Calu3 (cell line): ENCODE data around the gene CUEDC1. TPM values are rescaled to one million over a fixed set of nuclear protein-coding genes. Genes with fewer than 3 reads are reported as not detected.

ENCODE experiments used
- BruUV-seq: library from RNA; stranded (reverse); fragments of 400-500 nt; replicated peaks from 2 replicates; lab custom pipeline; 2021; lab: Mats Ljungman, UMichigan
- CTCF ChIA-PET: fragments of 300-600 bp; sonication (Branson Sonifier 250); formaldehyde crosslinking; loops from one replicate; lab custom pipeline; 2022; ENCODE audit warnings: antibody characterized with exemption; lab: Charles Lee
- DNase-seq: peaks from one replicate; pipeline ENCODE4 v3.0.0; 2022
- H3K27ac Mint-ChIP-seq: one replicate; pipeline ENCODE4 v1.8.0; 2022; ENCODE audit warnings: mixed read lengths; ENCODE audit not compliant: unreplicated experiment
- H3K27me3 Mint-ChIP-seq: one replicate; pipeline ENCODE4 v1.8.0; 2022; ENCODE audit warnings: mixed read lengths; ENCODE audit not compliant: unreplicated experiment
- H3K36me3 Mint-ChIP-seq: one replicate; pipeline ENCODE4 v1.8.0; 2022; ENCODE audit warnings: mild to moderate bottlenecking, moderate library complexity, mixed read lengths; ENCODE audit not compliant: insufficient read depth, unreplicated experiment
- H3K4me1 Mint-ChIP-seq: one replicate; pipeline ENCODE4 v1.8.0; 2022; ENCODE audit warnings: mild to moderate bottlenecking, low read depth, mixed read lengths; ENCODE audit not compliant: unreplicated experiment
- H3K4me3 Mint-ChIP-seq: one replicate; pipeline ENCODE4 v1.8.0; 2022; ENCODE audit warnings: mild to moderate bottlenecking, low read depth, moderate library complexity, mixed read lengths; ENCODE audit not compliant: unreplicated experiment
- H3K9me3 Mint-ChIP-seq: one replicate; pipeline ENCODE4 v1.8.0; 2022; ENCODE audit warnings: low read depth, mixed read lengths; ENCODE audit not compliant: unreplicated experiment
- CTCF ChIP-seq: fragments of 200-600 bp; IDR thresholded peaks from one replicate; pipeline ENCODE4 v1.8.0; 2022; ENCODE audit warnings: antibody characterized with exemption; ENCODE audit not compliant: unreplicated experiment
- intact Hi-C: fragments of 100-400 bp; cut with micrococcal nuclease; formaldehyde crosslinking; loops from one replicate; pipeline ENCODE4 v1.10.0; 2022; ENCODE audit not compliant: unreplicated experiment
- total RNA-seq: library from RNA; stranded (reverse); gene quantifications from 2 replicates; pipeline ENCODE4 v1.2.3, GENCODE V29; 2022

The CUEDC1 gene
- total RNA-seq, 1 experiment from 2014 or later: 30.9 TPM

DNA sequence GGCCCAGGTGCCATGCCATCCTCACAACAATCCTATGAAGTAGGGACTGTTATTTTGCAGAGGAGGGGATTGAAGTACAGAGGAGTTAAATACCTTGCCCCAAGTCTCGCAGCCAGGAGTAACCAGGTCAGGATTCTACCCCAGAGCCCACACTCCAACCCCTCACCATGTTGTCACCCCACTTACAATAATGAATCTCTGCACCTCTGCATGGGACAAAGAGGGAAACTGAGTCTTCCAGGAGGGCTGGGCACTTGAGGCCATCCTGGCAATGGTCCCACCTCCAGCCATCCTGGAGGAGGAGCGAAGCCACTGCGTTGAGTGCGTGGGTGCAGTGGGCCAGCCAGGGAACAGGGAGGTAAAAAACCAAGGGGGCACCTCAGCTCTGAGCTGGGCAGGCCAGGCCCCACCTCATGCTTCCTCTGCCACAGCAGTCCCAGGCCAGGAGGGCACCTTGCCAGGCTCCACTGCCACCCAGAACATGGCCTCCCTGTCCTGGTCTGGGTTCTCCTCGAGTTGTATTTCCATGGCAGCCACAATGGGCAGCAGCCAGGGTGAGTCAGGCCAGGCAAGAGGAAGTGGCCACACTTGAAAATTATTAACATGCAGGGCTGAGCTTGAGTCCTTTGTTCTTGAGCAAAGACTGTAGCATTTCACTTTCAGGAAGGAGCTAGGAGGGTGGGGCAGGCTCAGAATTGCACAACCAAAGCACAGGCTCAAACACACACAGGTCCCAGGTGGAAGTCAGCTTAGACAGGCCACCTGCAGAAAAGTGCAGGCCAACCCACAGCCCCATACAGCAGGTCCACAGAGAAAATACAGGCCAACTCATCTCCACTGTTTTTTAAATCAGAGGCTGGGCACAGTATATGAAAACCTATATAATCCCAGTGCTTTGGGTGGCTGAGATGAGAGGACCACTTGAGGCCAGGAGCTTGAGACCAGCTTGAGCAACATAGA is 52.1 kb downstream of the CUEDC1 start:
- no peaks in the 10 kb centered on the region for H3K9me3 Mint-ChIP-seq
- intact Hi-C loops: loop anchor here (2.0 kb wide), 1 partner anchor 44 kb away; no protein-coding TSS in a partner anchor
- H3K27ac Mint-ChIP-seq: peak overlapping the region; percentile 93
- no peak for TF ChIP-seq CTCF
- peak overlapping the region; percentile 13 for H3K4me3 Mint-ChIP-seq
- H3K4me1 Mint-ChIP-seq: peaks cover 62% of the 10 kb centered on the region
- H3K36me3 Mint-ChIP-seq: peaks cover 15% of the 10 kb centered on the region
- CTCF ChIA-PET: interaction anchor here (0.5 to 2.5 kb wide), 6 partner anchors 10 to 96 kb away, joined by 3 to 7 read pairs (median 4); no protein-coding TSS in a partner anchor
- no TSS peak for BruUV-seq
- no peaks in the 10 kb centered on the region for H3K27me3 Mint-ChIP-seq
- peak; percentile 84 for DNase-seq

- H3K27me3 Mint-ChIP-seq: no peaks in the 10 kb centered on the region
- H3K9me3 Mint-ChIP-seq: no peaks in the 10 kb centered on the region
- H3K27ac Mint-ChIP-seq: peak overlapping the region; percentile 93
- peaks cover 64% of the 10 kb centered on the region for H3K4me1 Mint-ChIP-seq
- DNase-seq: no peak
- BruUV-seq: no TSS peak
- CTCF ChIA-PET: interaction anchor here (0.8 to 2.5 kb wide), 3 partner anchors 10 to 46 kb away, joined by 3 to 7 read pairs (median 3); no protein-coding TSS in a partner anchor
- H3K36me3 Mint-ChIP-seq: peaks cover 15% of the 10 kb centered on the region
- no peak for TF ChIP-seq CTCF
- intact Hi-C loops: loop anchor here (2.0 kb wide), 1 partner anchor 45 kb away; no protein-coding TSS in a partner anchor
- H3K4me3 Mint-ChIP-seq: no peak overlapping the region
Observed at GRCh38 chr17:57902117-57902799, 53.0 kb downstream of the CUEDC1 start.

GRCh38 chr17:57900991-57901743 is 54.0 kb downstream of the CUEDC1 start:
- no peaks in the 10 kb centered on the region for H3K9me3 Mint-ChIP-seq
- H3K4me1 Mint-ChIP-seq: peaks cover 58% of the 10 kb centered on the region
- H3K36me3 Mint-ChIP-seq: peaks cover 15% of the 10 kb centered on the region
- H3K27ac Mint-ChIP-seq: peak overlapping the region; percentile 93
- peak; percentile 44 for DNase-seq
- H3K4me3 Mint-ChIP-seq: peak overlapping the region; percentile 18
- CTCF ChIA-PET: interaction anchor here (0.8 to 1.6 kb wide), 2 partner anchors 9 to 32 kb away, joined by 3 read pairs; no protein-coding TSS in a partner anchor
- no peaks in the 10 kb centered on the region for H3K27me3 Mint-ChIP-seq
- BruUV-seq: no TSS peak
- no peak for TF ChIP-seq CTCF
- intact Hi-C loops: loop anchor here (2.0 kb wide), 1 partner anchor 54 kb away; the partner anchor contains the start of gene CUEDC1

DNA sequence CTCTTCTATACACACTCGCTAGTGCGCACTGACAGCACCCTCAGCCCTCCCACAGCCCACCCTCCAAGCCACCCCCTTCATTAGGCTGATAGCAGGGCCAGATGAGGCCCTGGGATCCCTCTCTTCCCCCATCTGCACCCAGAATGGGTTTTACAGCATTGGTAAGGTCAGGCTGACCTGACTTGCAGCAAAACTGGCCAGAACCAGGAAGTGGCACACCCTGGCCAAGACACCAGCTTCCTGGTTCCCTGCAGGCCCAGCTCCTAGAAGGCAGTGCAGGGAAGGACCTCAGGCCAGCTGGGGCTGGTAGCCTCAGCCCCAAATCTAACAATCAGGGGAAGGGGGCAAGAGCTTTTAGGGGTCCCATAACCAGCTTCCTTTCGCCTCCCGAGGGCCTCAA is 55.4 kb downstream of the CUEDC1 start:
- H3K4me1 Mint-ChIP-seq: peaks cover 50% of the 10 kb centered on the region
- peaks cover 15% of the 10 kb centered on the region for H3K36me3 Mint-ChIP-seq
- intact Hi-C loops: loop anchor here (2.0 kb wide), 1 partner anchor 55 kb away; the partner anchor contains the start of gene CUEDC1
- peak overlapping the region; percentile 21 for H3K4me3 Mint-ChIP-seq
- no peak for TF ChIP-seq CTCF
- peak; percentile 65 for DNase-seq
- H3K27ac Mint-ChIP-seq: peak overlapping the region; percentile 73
- no peaks in the 10 kb centered on the region for H3K9me3 Mint-ChIP-seq
- CTCF ChIA-PET: interaction anchor here (0.7 to 1.9 kb wide), 4 partner anchors 15 to 49 kb away, joined by 3 to 6 read pairs (median 4); no protein-coding TSS in a partner anchor
- H3K27me3 Mint-ChIP-seq: no peaks in the 10 kb centered on the region
- BruUV-seq: no TSS peak
